Globus pallidus (tissue), 1 donor: ENCODE measurements around the gene FNIP1.
A peak's percentile ranks its signal among the peaks of the same experiment; 100 is the strongest.
"Not testable (repeated sequence)": the region's sequence is repeated elsewhere in the genome, so short reads cannot be mapped to it uniquely, and the experiment has no call there.

Experiments used
- DNase-seq: peaks from one replicate; pipeline ENCODE4 v3.0.0-alpha.2; 2015; ENCODE audit warnings: low spot score

Gene FNIP1

GRCh38 chr5:131796793-131797693, at the start of gene FNIP1:
Gene FNIP1, minus strand, starts transcription at chr5:131797017. Its CDS starts 96 bp downstream, at chr5:131796921.
- DNase-seq: peak; percentile 98

- no peak for DNase-seq
Measured at GRCh38 chr5:131846536-131846935, 49.7 kb upstream of the FNIP1 start.

DNA sequence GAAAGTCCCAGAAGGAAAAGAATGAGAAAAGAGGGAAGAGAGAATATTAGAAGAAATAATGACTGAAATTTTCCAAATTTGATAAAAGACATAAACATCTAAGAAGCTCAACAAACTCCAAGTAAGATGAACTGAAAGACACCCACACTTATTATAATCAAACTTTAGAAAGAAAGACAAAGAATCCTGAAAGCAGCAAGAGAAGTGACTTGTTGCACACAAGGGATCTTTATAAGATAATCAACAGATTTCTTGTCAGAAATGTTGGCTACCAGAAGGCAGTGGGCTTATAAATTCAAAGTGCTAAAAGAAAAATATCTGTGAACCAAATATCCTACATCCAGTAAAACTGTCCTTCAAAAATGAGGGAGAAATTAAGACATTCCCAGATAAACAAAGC, 49.0 kb upstream of the FNIP1 start:
- no peak for DNase-seq

DNA sequence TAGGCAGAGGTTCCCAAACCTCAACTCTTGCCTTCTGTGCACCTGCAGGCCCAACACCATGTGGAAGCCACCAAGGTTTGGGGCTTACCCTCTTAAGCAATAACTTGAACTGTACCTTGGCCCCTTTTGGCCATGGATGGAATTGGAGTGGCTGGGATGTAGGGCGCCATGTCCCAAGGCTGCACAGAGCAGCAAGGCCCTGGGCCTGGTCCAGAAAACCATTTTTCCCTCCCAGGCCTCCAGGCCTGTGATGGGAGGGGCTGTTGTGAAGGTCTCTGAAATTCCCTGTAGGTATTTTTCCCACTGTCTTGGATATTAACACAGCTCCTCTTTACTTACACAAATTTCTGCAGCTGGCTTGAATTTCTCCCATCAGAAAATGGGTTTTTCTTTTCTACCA, 46.2 kb upstream of the FNIP1 start:
- not testable (repeated sequence) for DNase-seq

DNA sequence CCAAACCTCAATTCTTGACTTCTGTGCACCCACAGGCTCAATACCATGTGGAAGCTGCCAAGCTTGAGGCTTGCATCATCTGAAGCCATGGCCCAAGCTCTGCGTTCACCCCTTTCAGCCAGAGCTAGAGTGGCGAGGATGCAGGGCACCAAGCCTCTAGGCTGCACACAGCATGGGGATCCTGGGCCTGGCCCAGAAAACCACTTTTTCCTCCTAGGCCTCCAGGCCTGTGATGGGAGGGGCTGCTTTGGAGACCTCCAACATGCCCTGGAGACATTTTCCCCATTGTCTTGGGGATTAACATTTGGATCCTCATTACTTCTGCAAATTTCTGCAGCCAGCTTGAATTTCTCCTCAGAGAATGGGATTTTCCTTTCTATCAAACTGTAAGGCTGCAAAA, 35.9 kb upstream of the FNIP1 start:
- DNase-seq: not testable (repeated sequence)

- DNase-seq: no peak
Measured at GRCh38 chr5:131825404-131826013, 28.7 kb upstream of the FNIP1 start.

DNA sequence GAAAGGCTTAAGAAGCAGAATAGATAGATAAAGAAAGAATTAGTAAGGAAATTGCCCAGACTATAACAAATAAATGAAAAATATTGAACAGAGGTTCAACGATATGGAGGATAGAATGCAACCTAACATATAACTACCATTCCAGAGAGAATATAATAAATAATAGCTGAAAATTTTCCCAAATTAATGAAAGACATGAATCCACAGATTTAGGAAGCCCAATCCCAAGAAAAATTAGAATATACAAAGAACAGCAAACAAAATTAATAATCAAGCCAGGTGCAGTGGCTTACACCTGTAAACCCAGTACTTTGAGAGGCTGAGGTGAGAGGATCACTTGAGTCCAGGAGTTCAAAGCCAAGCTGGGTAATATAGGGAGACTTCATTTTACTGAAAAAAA, 27.8 kb upstream of the FNIP1 start:
- no peak for DNase-seq

DNA sequence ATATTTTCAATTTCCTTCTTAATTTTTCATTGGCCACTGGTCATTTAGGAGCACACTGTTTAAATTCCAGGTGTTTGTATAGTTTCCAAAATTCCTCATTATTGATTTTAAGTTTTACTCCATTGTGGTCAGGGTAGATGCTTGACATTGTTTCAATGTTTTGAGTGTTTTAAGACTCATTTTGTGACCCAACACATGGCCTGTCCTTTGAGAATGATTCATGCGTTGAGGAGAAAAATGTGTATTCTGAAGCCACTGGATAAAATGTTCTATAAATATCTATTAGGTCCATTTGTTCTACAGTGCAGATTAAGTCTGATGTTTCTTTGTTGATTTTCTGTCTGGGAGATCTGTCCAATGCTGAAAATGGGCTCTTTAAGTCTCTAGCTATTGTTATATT, 24.4 kb upstream of the FNIP1 start:
- DNase-seq: no peak

- DNase-seq: no peak
Measured at GRCh38 chr5:131818001-131818724, 21.3 kb upstream of the FNIP1 start.

DNA sequence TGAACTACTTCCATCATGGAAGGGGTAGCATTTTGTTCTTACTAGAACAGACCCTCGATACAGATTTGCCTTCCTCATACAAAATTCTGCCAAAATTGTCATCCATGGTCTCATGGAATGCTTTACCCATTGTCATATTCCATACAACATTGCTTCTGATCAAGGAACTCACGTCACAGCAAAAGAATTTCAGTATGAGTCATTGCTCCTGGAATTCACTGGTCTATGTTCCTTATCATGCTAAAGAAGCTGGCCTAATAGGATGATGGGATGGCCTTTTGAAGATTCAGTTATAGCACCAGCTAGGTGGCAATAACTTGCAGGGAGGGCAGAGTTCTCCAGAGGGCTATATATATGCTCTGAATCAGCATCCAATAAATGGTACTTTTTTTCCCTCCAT, 18.2 kb upstream of the FNIP1 start:
- DNase-seq: no peak

DNA sequence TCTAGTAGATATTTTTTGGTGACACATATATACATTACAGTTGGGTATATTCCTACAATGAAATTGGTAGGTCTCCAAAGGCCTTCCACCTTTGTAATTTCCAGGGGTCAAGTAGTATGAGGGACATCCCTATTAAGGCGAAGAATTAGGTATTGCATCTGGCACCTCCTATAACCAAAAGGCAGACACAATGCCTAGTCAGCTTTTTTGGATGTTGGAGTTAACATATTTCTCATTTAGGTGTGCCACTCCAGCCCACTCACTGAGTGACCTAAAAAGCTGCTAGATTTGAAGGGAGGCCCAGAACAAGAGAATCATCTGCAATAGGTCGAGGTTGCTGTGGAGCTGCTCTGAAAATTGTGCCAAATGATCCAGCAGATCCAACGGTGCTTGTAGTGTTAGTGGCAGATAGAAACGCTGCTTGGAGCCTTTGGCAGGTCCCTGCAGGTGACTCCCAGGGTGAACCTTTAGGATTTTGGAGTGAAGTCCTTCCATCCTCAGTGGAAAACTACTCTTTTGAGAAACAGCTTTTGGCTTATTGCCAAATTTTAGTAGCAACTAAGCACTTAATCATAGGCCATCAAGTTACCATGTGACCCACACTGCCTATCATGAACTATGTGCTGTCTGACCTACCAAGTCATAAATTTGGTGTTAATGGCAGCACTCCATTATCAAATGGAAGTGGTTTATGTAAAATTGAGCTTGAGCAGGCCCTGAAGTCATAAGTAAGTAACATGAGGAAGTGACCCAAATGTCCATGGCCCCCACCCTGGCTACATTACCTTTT, 15.7 kb upstream of the FNIP1 start:
- no peak for DNase-seq

GRCh38 chr5:131810510-131811249, 13.9 kb upstream of the FNIP1 start:
- DNase-seq: no peak

- peak; percentile 73 for DNase-seq
Measured at GRCh38 chr5:131795879-131796792, 681 bp downstream of the FNIP1 start.

DNA sequence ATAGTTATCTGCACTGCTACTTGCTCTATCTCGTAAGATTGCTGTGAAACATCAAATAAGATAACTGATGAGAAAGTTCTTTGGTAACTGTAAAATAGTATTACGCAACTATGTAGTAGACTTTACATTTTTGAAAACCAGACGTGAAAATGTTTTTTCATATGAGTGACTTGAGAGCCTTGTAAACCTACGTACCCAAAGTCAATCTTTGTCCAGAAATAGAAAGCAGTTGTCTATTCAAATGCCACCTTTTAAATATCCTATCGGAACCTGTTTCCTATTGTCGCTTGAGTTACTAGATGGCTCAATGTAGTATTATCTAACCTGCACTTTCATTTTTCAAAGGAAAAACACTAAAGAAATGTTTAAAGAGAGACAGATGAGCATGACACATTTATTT, 1.6 kb downstream of the FNIP1 start:
- DNase-seq: peak; percentile 11

GRCh38 chr5:131794586-131794985, 2.2 kb downstream of the FNIP1 start:
- DNase-seq: peak; percentile 7

DNA sequence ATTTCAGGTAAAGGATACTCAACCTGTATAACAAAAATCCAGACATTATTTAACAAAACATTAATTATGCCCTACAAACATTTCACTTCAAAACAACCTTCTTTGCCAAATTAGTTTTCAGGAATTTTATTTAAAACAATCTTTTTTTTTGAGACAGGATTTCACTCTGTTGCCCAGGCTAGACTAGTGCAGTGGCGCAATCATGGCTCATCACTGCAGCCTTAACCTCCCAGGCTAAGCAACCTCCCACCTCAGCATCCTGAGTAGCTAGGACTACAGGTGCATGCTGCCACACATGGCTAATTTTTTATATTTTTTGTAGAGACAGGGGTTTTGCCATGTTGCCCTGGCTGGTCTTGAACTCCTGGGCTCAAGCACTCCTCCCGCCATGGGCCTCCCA, 3.9 kb downstream of the FNIP1 start:
- DNase-seq: no peak

DNA sequence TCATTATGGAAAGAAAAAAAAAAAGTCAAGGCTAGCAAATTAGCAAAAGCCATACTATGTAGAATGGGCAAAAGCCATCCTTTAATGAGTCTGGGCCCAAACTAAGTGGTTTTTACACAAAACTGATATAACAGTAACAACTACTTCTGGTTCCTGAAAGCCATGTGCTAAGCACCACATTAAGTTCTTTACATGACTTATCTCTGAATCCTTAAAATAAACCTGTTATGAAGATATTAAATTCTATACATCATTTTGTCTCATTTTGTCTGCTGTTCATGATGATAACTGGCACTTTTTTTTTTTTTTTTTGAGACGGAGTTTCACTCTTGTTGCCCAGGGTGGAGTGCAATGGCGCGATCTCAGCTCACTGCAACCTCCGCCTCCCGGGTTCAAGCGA, 5.0 kb downstream of the FNIP1 start:
- no peak for DNase-seq

GRCh38 chr5:131790550-131790949, 6.3 kb downstream of the FNIP1 start:
- no peak for DNase-seq

DNA sequence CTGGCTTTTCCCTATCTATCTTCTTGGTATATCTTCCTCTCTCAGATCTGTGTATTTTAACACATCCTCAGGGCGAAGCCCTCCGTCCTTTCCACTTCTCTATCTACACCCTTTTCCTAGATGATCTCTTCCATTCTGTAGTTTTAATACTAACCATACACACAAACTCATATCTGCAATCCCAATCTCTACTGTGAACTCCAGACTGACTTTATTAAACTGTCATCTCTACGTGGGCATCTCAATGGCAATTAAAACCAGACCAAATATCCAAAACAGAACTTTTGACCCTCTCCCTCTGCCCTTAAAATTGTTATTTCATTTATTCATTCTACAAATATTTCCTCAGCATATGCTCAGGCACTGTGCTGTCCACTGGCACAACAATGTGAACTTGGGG, 7.1 kb downstream of the FNIP1 start:
- no peak for DNase-seq

DNA sequence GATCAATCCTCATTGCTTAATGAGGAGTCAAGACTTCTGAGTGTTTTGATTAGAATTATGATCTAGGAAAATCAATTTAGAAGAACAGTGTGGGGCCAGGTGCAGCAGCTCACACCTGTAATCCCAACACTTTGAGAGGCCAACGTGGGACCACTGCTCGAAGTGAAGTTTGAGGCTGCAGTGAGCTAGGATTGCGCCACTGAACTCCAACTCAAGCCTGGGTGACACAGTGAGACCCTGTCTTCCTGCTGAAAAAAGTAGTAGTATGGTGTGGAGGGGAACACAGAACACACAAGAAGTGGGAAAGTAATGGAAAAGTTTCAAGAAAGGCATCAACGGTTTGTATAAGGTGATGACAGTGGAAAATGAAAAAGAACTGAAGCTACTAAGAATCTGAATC, 9.1 kb downstream of the FNIP1 start:
- DNase-seq: no peak
